ENCODE measurements around the gene ANKIB1.

DNA sequence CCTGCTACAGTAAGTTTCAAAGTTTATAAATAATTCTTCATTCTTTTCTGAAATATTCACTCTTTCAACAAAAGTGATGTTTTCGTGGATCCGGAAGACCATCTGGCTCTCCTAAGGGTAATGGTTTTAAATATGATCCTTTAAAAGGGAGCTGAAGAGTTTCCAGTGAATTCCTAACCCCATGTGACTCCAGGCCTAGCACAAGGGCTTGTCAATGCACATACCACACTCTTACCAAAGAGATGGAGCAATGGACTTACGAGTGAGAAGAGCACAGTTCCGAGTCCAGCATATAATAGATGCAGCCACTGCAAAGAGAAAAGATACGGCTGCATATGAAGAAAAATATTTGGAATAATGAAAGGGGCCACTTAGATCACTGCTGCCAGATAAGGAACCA, 169.5 kb downstream of the ANKIB1 start:
- TF ChIP-seq, protein P1, sequence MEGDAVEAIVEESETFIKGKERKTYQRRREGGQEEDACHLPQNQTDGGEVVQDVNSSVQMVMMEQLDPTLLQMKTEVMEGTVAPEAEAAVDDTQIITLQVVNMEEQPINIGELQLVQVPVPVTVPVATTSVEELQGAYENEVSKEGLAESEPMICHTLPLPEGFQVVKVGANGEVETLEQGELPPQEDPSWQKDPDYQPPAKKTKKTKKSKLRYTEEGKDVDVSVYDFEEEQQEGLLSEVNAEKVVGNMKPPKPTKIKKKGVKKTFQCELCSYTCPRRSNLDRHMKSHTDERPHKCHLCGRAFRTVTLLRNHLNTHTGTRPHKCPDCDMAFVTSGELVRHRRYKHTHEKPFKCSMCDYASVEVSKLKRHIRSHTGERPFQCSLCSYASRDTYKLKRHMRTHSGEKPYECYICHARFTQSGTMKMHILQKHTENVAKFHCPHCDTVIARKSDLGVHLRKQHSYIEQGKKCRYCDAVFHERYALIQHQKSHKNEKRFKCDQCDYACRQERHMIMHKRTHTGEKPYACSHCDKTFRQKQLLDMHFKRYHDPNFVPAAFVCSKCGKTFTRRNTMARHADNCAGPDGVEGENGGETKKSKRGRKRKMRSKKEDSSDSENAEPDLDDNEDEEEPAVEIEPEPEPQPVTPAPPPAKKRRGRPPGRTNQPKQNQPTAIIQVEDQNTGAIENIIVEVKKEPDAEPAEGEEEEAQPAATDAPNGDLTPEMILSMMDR (IDR thresholded peaks at IDR 0.05), result no peak
- TF ChIP-seq POLR2A (IDR thresholded peaks at IDR 0.05) (no peak), EP300 (IDR thresholded peaks at IDR 0.05) (no peak)

All from tibial nerve (tissue), 4 donors.